A549 treated with dexamethasone at 1 μM for 4 hours (cell line): ENCODE measurements around the gene IMPG2. TPM values are rescaled to one million over a fixed set of nuclear protein-coding genes. Genes with fewer than 3 reads are reported as not detected.

Source experiments
- total RNA-seq: library from RNA; stranded (reverse); fragments of 200-300 nt; extraction: Qiagen RNA extraction; gene quantifications from 5 replicates; pipeline ENCODE4 v1.2.3, GENCODE V29; 2022

Gene IMPG2
- 0.01 TPM in 3 of 5 replicates, not detected in the others for total RNA-seq

GRCh38 chr3:101320475-101320874 is at the start of gene IMPG2:
IMPG2 (minus strand) TSS chr3:101320575; CDS start chr3:101320372, 203 bp downstream.

Other genes with a start within 250 kb of the IMPG2 start
- gene SENP7, start 192.6 kb upstream of the IMPG2 start, total RNA-seq: 1.6 to 3.0 TPM (median 2.4 TPM) in 5 replicates
- gene TRMT10C, start 241.3 kb upstream of the IMPG2 start, total RNA-seq: 28.5 to 35.2 TPM (median 30.3 TPM) in 5 replicates